Measurements from ENCODE around the gene SORCS2.

DNA sequence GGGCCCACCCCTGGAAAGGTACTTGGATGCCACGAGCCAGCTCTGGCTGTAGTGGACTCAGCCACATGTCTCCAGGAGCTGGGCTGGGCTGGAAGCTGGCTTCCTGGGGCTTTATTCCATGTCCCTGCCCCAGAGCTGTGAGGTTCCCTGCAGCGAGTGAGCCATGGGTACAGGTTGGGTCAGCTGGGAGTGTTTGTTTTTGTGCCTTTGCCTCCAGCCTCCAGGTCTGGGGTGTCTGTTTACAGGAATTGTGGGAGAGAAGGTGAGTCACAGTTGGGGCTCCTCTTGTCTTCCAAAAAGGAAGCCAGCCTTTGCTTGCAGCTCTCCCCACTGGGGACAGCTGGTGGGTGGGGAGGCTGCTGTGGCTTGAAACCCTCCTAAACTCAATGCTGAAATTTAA lies 21.5 kb downstream of the SORCS2 start:
- TF ChIP-seq EZH2 (IDR thresholded peaks at IDR 0.05), result no peak
- no peak for TF ChIP-seq POLR2AphosphoS5 (IDR thresholded peaks at IDR 0.05; ENCODE audit: borderline replicate concordance, low read depth, low read length)
- no peak for TF ChIP-seq FOXP2 (optimal IDR thresholded peaks at IDR 0.05; ENCODE audit: control extremely low read depth, extremely low read length, insufficient read depth)

Measured in SK-N-MC (cell line).